IMR-90 (cell line): ENCODE results near the gene PES1.

Source experiments
- CTCF ChIP-seq: conservative IDR thresholded peaks from 2 replicates; pipeline ENCODE4 v1.5.1; 2012; ENCODE audit warnings: mild to moderate bottlenecking, low read depth, low read length, improper control_type of control experiment
- POLR2A ChIP-seq: IDR thresholded peaks from 2 replicates; pipeline ENCODE4 v1.6.1; 2012; ENCODE audit warnings: mild to moderate bottlenecking, low read depth, low read length
- RAD21 ChIP-seq: IDR thresholded peaks from 2 replicates; pipeline ENCODE4 v1.6.1; 2012; ENCODE audit warnings: low read length, improper control_type of control experiment

- TF ChIP-seq CTCF (no peak), RAD21 (no peak), POLR2A (no peak)
These were observed 34.7 kb upstream of the PES1 start for GRCh38 chr22:30626413-30626812.
